H1 (cell line): ENCODE data around the gene BATF3. TPM values are rescaled to one million over a fixed set of nuclear protein-coding genes. Genes with fewer than 3 reads are reported as not detected.

Experiments used
- CTCF ChIA-PET: fragments of 300-600 bp; sonication (Branson Sonifier 250); formaldehyde crosslinking; loops from one replicate; lab custom pipeline; 2021; ENCODE audit not compliant: partially characterized antibody; lab: Charles Lee
- POLR2A ChIA-PET: fragments of 300-600 bp; sonication (Branson Sonifier 250); formaldehyde crosslinking; loops from one replicate; lab custom pipeline; 2021; ENCODE audit warnings: inconsistent platforms; ENCODE audit not compliant: partially characterized antibody; lab: Charles Lee
- DNase-seq, 2 experiments: peaks; one replicate each; pipeline versions ENCODE4 v3.0.0 to v3.0.0-alpha.2; 2010 to 2022; ENCODE audit warnings: low spot score in 2 of 2, low read depth in 1 of 2, mixed read lengths in 1 of 2
- FAIRE-seq: peaks from 2 replicates; lab custom pipeline; 2011; peaks lifted over from hg19 to GRCh38; lab: Jason Lieb, UNC
- H2AFZ ChIP-seq: 2 replicates; pipeline ENCODE4 v1.8.1; 2012; ENCODE audit warnings: low read length, inconsistent platforms
- H2AK5ac ChIP-seq: 2 replicates; pipeline ENCODE4 v1.6.1; 2013; ENCODE audit warnings: low read depth, low read length
- H2BK120ac ChIP-seq: replicated peaks from 2 replicates; pipeline ENCODE3; 2013; ENCODE audit warnings: low read depth, low read length, inconsistent platforms
- H2BK12ac ChIP-seq: 2 replicates; pipeline ENCODE4 v1.6.1; 2013; ENCODE audit warnings: low read depth, low read length
- H2BK15ac ChIP-seq: 2 replicates; pipeline ENCODE4 v1.6.1; 2013; ENCODE audit warnings: low read length
- H2BK20ac ChIP-seq: 2 replicates; pipeline ENCODE4 v1.6.1; 2013; ENCODE audit warnings: low read length
- H2BK5ac ChIP-seq: 2 replicates; pipeline ENCODE4 v1.6.1; 2013; ENCODE audit warnings: low read depth, low read length
- H3K14ac ChIP-seq: 2 replicates; pipeline ENCODE4 v1.6.1; 2013; ENCODE audit warnings: inconsistent platforms; ENCODE audit not compliant: insufficient read length
- H3K18ac ChIP-seq: 2 replicates; pipeline ENCODE4 v1.6.1; 2013; ENCODE audit warnings: low read length; ENCODE audit errors: extremely low read depth
- H3K23ac ChIP-seq: 2 replicates; pipeline ENCODE4 v1.6.1; 2013; ENCODE audit warnings: inconsistent platforms; ENCODE audit not compliant: insufficient read length
- H3K23me2 ChIP-seq: 2 replicates; pipeline ENCODE4 v1.6.1; 2013; ENCODE audit warnings: low read depth, low read length
- H3K27ac ChIP-seq: 2 replicates; pipeline ENCODE4 v1.6.1; 2011; ENCODE audit warnings: low read depth, low read length, inconsistent platforms
- H3K27me3 ChIP-seq, 4 experiments: replicated peaks in 1 of 4; 1 replicate in 1 of 4; 2 replicates in 3 of 4; pipeline versions ENCODE4 v1.6.1 to v1.8.1; 2011 to 2013; ENCODE audit warnings: low read length in 3 of 4, mild to moderate bottlenecking in 3 of 4, inconsistent platforms in 2 of 4, mixed read lengths in 2 of 4, moderate library complexity in 1 of 4; ENCODE audit not compliant: control insufficient read depth in 3 of 4, insufficient read depth in 3 of 4; ENCODE audit errors: extremely low read depth in 1 of 4
- H3K36me3 ChIP-seq, 4 experiments: 2 replicates each; pipeline versions ENCODE4 v1.6.1 to v1.8.1; 2011 to 2013; ENCODE audit warnings: mild to moderate bottlenecking in 4 of 4, low read length in 3 of 4, moderate library complexity in 2 of 4, control low read depth in 1 of 4, inconsistent platforms in 1 of 4; ENCODE audit not compliant: insufficient read depth in 4 of 4, control insufficient read depth in 2 of 4
- H3K4ac ChIP-seq: replicated peaks from 2 replicates; pipeline ENCODE3; 2013; ENCODE audit warnings: low read length, low read depth, mixed read lengths, inconsistent platforms; ENCODE audit not compliant: insufficient read length
- H3K4me1 ChIP-seq, 4 experiments: replicated peaks in 1 of 4; 1 replicate in 1 of 4; 2 replicates in 3 of 4; pipeline versions ENCODE4 v1.6.1 to v1.8.1; 2011 to 2013; ENCODE audit warnings: low read length in 3 of 4, inconsistent platforms in 2 of 4, mixed read lengths in 1 of 4; ENCODE audit not compliant: insufficient read depth in 4 of 4, control insufficient read depth in 3 of 4
- H3K4me2 ChIP-seq, 2 experiments: 2 replicates each; pipeline versions ENCODE4 v1.6.1 to v1.8.1; 2011 to 2013; ENCODE audit warnings: low read depth in 2 of 2, low read length in 2 of 2, control low read depth in 1 of 2, inconsistent platforms in 1 of 2, mild to moderate bottlenecking in 1 of 2; ENCODE audit not compliant: insufficient read depth in 1 of 2
- H3K4me3 ChIP-seq, 4 experiments: fragments of 200-600, 300-600 bp in 1 of 4; sonication (generic), shearing (Covaris generic), sonication (Bioruptor Twin) in 1 of 4; 2 replicates each; pipeline versions ENCODE4 v1.5.1 to v1.8.1; 2011 to 2016; ENCODE audit warnings: low read length in 4 of 4, low read depth in 3 of 4, control low read depth in 2 of 4, inconsistent platforms in 2 of 4, mild to moderate bottlenecking in 2 of 4, mixed read lengths in 1 of 4, moderate library complexity in 1 of 4; ENCODE audit not compliant: insufficient read depth in 2 of 4; ENCODE audit errors: extremely low read depth in 1 of 4
- H3K56ac ChIP-seq: replicated peaks from 2 replicates; pipeline ENCODE3; 2013; ENCODE audit warnings: low read depth, mild to moderate bottlenecking, mixed read lengths, low read length, inconsistent platforms; ENCODE audit not compliant: insufficient read length
- H3K79me1 ChIP-seq: 2 replicates; pipeline ENCODE4 v1.6.1; 2013; ENCODE audit warnings: low read depth, low read length, control low read depth
- H3K79me2 ChIP-seq, 2 experiments: 2 replicates each; pipeline versions ENCODE4 v1.6.1 to v1.8.1; 2012 to 2013; ENCODE audit warnings: low read length in 2 of 2, mild to moderate bottlenecking in 2 of 2, inconsistent platforms in 1 of 2; ENCODE audit not compliant: insufficient read depth in 2 of 2, control insufficient read depth in 1 of 2
- H3K9ac ChIP-seq, 4 experiments: replicated peaks in 1 of 4; 1 replicate in 1 of 4; 2 replicates in 3 of 4; pipeline versions ENCODE4 v1.6.1 to v1.8.1; 2011 to 2013; ENCODE audit warnings: low read depth in 3 of 4, low read length in 3 of 4, control low read depth in 2 of 4, mild to moderate bottlenecking in 2 of 4, moderate library complexity in 2 of 4, inconsistent platforms in 1 of 4; ENCODE audit errors: extremely low read depth in 1 of 4
- H3K9me3 ChIP-seq, 2 experiments: 2 replicates each; pipeline versions ENCODE4 v1.6.1 to v1.8.1; 2012 to 2013; ENCODE audit warnings: mild to moderate bottlenecking in 2 of 2, moderate library complexity in 2 of 2, control low read depth in 1 of 2, inconsistent platforms in 1 of 2, low read depth in 1 of 2, low read length in 1 of 2, mixed read lengths in 1 of 2; ENCODE audit not compliant: insufficient read depth in 2 of 2
- H4K20me1 ChIP-seq, 2 experiments: replicated peaks in 1 of 2; 2 replicates each; pipeline versions ENCODE3 to v1.8.1; 2011 to 2013; ENCODE audit warnings: inconsistent platforms in 2 of 2, low read length in 2 of 2, mild to moderate bottlenecking in 1 of 2; ENCODE audit not compliant: insufficient read depth in 2 of 2, control insufficient read depth in 1 of 2
- H4K5ac ChIP-seq: 2 replicates; pipeline ENCODE4 v1.6.1; 2013; ENCODE audit warnings: low read length, low read depth, mixed read lengths, inconsistent platforms; ENCODE audit not compliant: insufficient read length
- H4K8ac ChIP-seq: 2 replicates; pipeline ENCODE4 v1.8.0; 2013; ENCODE audit warnings: mild to moderate bottlenecking, moderate library complexity, low read length, inconsistent platforms; ENCODE audit not compliant: insufficient read depth; ENCODE audit errors: extremely low read depth
- H4K91ac ChIP-seq: replicated peaks from 2 replicates; pipeline ENCODE3; 2013; ENCODE audit warnings: low read length, mixed read lengths, inconsistent platforms; ENCODE audit not compliant: insufficient read length
- ASH2L ChIP-seq: fragments of 200-600, 300-600 bp; sonication (generic); IDR thresholded peaks from one replicate; pipeline ENCODE4 v1.7.1; 2017; ENCODE audit warnings: low read length
- ATF3 ChIP-seq: IDR thresholded peaks from 2 replicates; pipeline ENCODE4 v1.6.1; 2011; ENCODE audit warnings: low read depth, mild to moderate bottlenecking, low read length; ENCODE audit not compliant: insufficient read depth
- CHD1 ChIP-seq: IDR thresholded peaks from 2 replicates; pipeline ENCODE4 v1.6.1; 2012; ENCODE audit warnings: low read depth, low read length, improper control_type of control experiment
- HDAC2 ChIP-seq, 2 experiments: fragments of 300-600 bp in 1 of 2; sonication (generic) in 1 of 2; IDR thresholded peaks; 2 replicates each; pipeline ENCODE4 v1.6.1; 2011 to 2012; ENCODE audit warnings: low read depth in 2 of 2, low read length in 2 of 2, mild to moderate bottlenecking in 2 of 2, moderate library complexity in 2 of 2, borderline replicate concordance in 1 of 2, inconsistent platforms in 1 of 2
- KDM4A ChIP-seq: IDR thresholded peaks from one replicate; pipeline ENCODE4 v1.7.1; 2012; ENCODE audit warnings: low read depth, mild to moderate bottlenecking, moderate library complexity, low read length, inconsistent platforms; ENCODE audit not compliant: severe bottlenecking
- MAX ChIP-seq: IDR thresholded peaks from 2 replicates; pipeline ENCODE4 v1.6.1; 2012; ENCODE audit warnings: inconsistent platforms
- TAF7 ChIP-seq: optimal IDR thresholded peaks from 2 replicates; pipeline ENCODE3; 2011; ENCODE audit warnings: low read depth, mild to moderate bottlenecking, inconsistent platforms, low read length, moderate library complexity, borderline replicate concordance
- WGBS, 2 experiments: shearing (Covaris generic) in 1 of 2; methylation state at CpG; one replicate each; pipeline versions ENCODE4 v1.1.6 to v1.1.7; 2013 to 2015; ENCODE audit warnings: low lambda C conversion rate in 2 of 2, mixed read lengths in 2 of 2, inconsistent platforms in 1 of 2, low coverage in 1 of 2, missing lambda C conversion rate in 1 of 2; ENCODE audit not compliant: insufficient replicate concordance in 2 of 2, insufficient coverage in 1 of 2, insufficient read length in 1 of 2; ENCODE audit errors: extremely low coverage in 1 of 2, missing lambda C conversion rate in 1 of 2; 5-methylcytosine and 5-hydroxymethylcytosine counted together
- polyA plus RNA-seq, 7 experiments: library from polyadenylated mRNA; depleted of rRNA in 3 of 7; stranded (reverse) in 5 of 7; unstranded in 2 of 7; fragments of >200 nt in 5 of 7; fragments of 200-250 nt in 2 of 7; gene quantifications; 1 replicate in 5 of 7; 2 replicates in 1 of 7; 4 replicates in 1 of 7; pipeline versions ENCODE4 v1.2.1 to v1.2.3, GENCODE V29; 2011 to 2013; ENCODE audit warnings: missing spikeins in 2 of 7, mixed read lengths in 2 of 7
- total RNA-seq: library from RNA; stranded (reverse); fragmentation: NEBNext Ultra II Directional; extraction: Animal tissue kit (Norgen Biotek cat#: 25700); gene quantifications from 2 replicates; pipeline ENCODE4 v1.2.1, GENCODE V29; 2021

BATF3 gene
- total and polyA plus RNA-seq, 2 of the 8 experiments (the other 6 are each of a cell fraction or from before 2014, with no cell fraction given) = 6.3 TPM

GRCh38 chr1:212700223-212700891, 717 bp upstream of the BATF3 start:
- Histone ChIP-seq H3K4me1 (peaks cover 5 to 8% (median 7%) of the 10 kb centered on the region in 4 experiments; a peak in 6 of 7 replicates), H3K4me2 (peak overlapping the region; percentile 80 to 91), H3K36me3 (peaks cover 0 to 5% (median 0%) of the 10 kb centered on the region in 4 experiments; a peak in 1 of 8 replicates), H2BK12ac (no peak overlapping the region; the same call in 1 of the 2 replicates), H2BK120ac (no peak overlapping the region), H4K5ac (no peak overlapping the region), H3K27me3 (peaks cover 31 to 58% (median 47%) of the 10 kb centered on the region in 4 experiments), H3K4me3 (peak overlapping the region; percentile 29 to 69 (median 34)), H3K27ac (no peak overlapping the region), H4K8ac (peak overlapping the region; percentile 65; the same call in 1 of the 2 replicates), H2BK20ac (no peak overlapping the region), H3K4ac (no peak overlapping the region), H4K20me1 (peaks cover 0 to 2% of the 10 kb centered on the region in 2 experiments), H4K91ac (no peak overlapping the region), H3K79me1 (no peaks in the 10 kb centered on the region), H2BK5ac (no peak overlapping the region), H3K79me2 (no peaks in the 10 kb centered on the region), H3K23me2 (peaks cover 13% of the 10 kb centered on the region; the same call in 1 of the 2 replicates), H3K9me3 (no peaks in the 10 kb centered on the region), H3K18ac (no peak overlapping the region), H2AK5ac (no peak overlapping the region), H2AFZ (no peak overlapping the region), H3K9ac (no peak overlapping the region), H3K23ac (no peak overlapping the region), H3K14ac (no peak overlapping the region), H3K56ac (no peak overlapping the region), H2BK15ac (no peak overlapping the region)
- POLR2A ChIA-PET = interaction anchor here (0.7 to 2.0 kb wide), 6 partner anchors 11 to 157 kb away, joined by 3 to 7 read pairs (median 3); partner anchors contain the start of genes ATF3 and FLVCR1
- FAIRE-seq (no peak), DNase-seq (peak in 1 of 2 experiments; percentile 55)
- CTCF ChIA-PET = interaction anchor here (1.0 to 1.9 kb wide), 6 partner anchors 10 to 49 kb away, joined by 3 to 8 read pairs (median 4); no protein-coding TSS in a partner anchor
- WGBS, 2 experiments = 5% methylated on average over 37 of the region's 56 CpGs; no CpG with 5 or more reads in 1 of the 2 experiments
- TF ChIP-seq CHD1 (no peak), HDAC2 (IDR thresholded peaks at IDR 0.05; ENCODE audit: borderline replicate concordance in 1 of 2, low read depth in 2 of 2, low read length in 2 of 2) (no peak; a peak in 1 of 4 replicates), KDM4A (peak; percentile 37), ATF3 (no peak), MAX (no peak; the same call in 1 of the 2 replicates), ASH2L (no peak), TAF7 (no peak)
